Type B pancreatic cell (in vitro differentiated cells): ENCODE measurements around the gene FUT9. TPM values are rescaled to one million over a fixed set of nuclear protein-coding genes. Genes with fewer than 3 reads are reported as not detected.

Experiments used
- DNase-seq: peaks from one replicate; pipeline ENCODE4 v3.0.0; 2021; ENCODE audit warnings: mixed read lengths; ENCODE audit not compliant: unreplicated experiment; ENCODE audit errors: extremely low spot score
- H3K27ac Mint-ChIP-seq: 2 replicates; pipeline ENCODE4 v1.8.0; 2021; ENCODE audit warnings: mild to moderate bottlenecking, mixed read lengths
- H3K27me3 Mint-ChIP-seq: 2 replicates; pipeline ENCODE4 v1.8.0; 2021; ENCODE audit warnings: mixed read lengths
- H3K36me3 Mint-ChIP-seq: 2 replicates; pipeline ENCODE4 v1.8.0; 2021; ENCODE audit warnings: mixed read lengths
- H3K4me1 Mint-ChIP-seq: one replicate; pipeline ENCODE4 v1.8.0; 2021; ENCODE audit warnings: mixed read lengths; ENCODE audit not compliant: unreplicated experiment
- H3K4me3 Mint-ChIP-seq: 2 replicates; pipeline ENCODE4 v1.8.0; 2021; ENCODE audit warnings: mild to moderate bottlenecking, mixed read lengths
- H3K9me3 Mint-ChIP-seq: 2 replicates; pipeline ENCODE4 v1.8.0; 2021; ENCODE audit warnings: mixed read lengths
- CTCF ChIP-seq: fragments of 200-600 bp; sonication (generic); conservative IDR thresholded peaks from 2 replicates; pipeline ENCODE4 v1.5.0; 2021; ENCODE audit warnings: antibody characterized with exemption, mild to moderate bottlenecking
- total RNA-seq: library from RNA; stranded (reverse); gene quantifications from 2 replicates; pipeline ENCODE4 v1.2.1, GENCODE V29; 2021; ENCODE audit warnings: low replicate concordance

FUT9 gene
- total RNA-seq, 1 donor from 2014 or later, result 4.9 TPM

GRCh38 chr6:96032661-96033060 is 16.9 kb downstream of the FUT9 start:
- no peak for DNase-seq
- no peak for TF ChIP-seq CTCF
- Mint-ChIP-seq H3K27me3 (no peaks in the 10 kb centered on the region), H3K27ac (no peak overlapping the region), H3K36me3 (no peaks in the 10 kb centered on the region), H3K4me3 (no peak overlapping the region), H3K4me1 (no peaks in the 10 kb centered on the region), H3K9me3 (no peaks in the 10 kb centered on the region)

- Mint-ChIP-seq H3K27ac (no peak overlapping the region), H3K27me3 (no peaks in the 10 kb centered on the region), H3K4me1 (no peaks in the 10 kb centered on the region), H3K4me3 (no peak overlapping the region), H3K36me3 (no peaks in the 10 kb centered on the region), H3K9me3 (no peaks in the 10 kb centered on the region)
- no peak for TF ChIP-seq CTCF
- no peak for DNase-seq
These were observed 35.8 kb downstream of the FUT9 start for GRCh38 chr6:96051555-96051954.

- H3K27ac Mint-ChIP-seq, result no peak overlapping the region
- peaks cover 5% of the 10 kb centered on the region for H3K4me1 Mint-ChIP-seq
- DNase-seq, result no peak
- H3K36me3 Mint-ChIP-seq, result no peaks in the 10 kb centered on the region
- no peak for TF ChIP-seq CTCF
- H3K27me3 Mint-ChIP-seq, result peaks cover 14% of the 10 kb centered on the region
- no peak overlapping the region for H3K4me3 Mint-ChIP-seq
- H3K9me3 Mint-ChIP-seq, result no peaks in the 10 kb centered on the region
These were observed 42.3 kb downstream of the FUT9 start for GRCh38 chr6:96058082-96058481.

GRCh38 chr6:96059586-96059985 is 43.8 kb downstream of the FUT9 start:
- Mint-ChIP-seq H3K27me3 (peaks cover 26% of the 10 kb centered on the region), H3K27ac (no peak overlapping the region), H3K36me3 (no peaks in the 10 kb centered on the region), H3K4me3 (no peak overlapping the region), H3K4me1 (peaks cover 5% of the 10 kb centered on the region), H3K9me3 (no peaks in the 10 kb centered on the region)
- no peak for TF ChIP-seq CTCF
- DNase-seq, result no peak

- no peak for TF ChIP-seq CTCF
- Mint-ChIP-seq H3K27me3 (peaks cover 28% of the 10 kb centered on the region), H3K9me3 (no peaks in the 10 kb centered on the region), H3K36me3 (no peaks in the 10 kb centered on the region), H3K4me3 (no peak overlapping the region), H3K4me1 (peaks cover 5% of the 10 kb centered on the region), H3K27ac (no peak overlapping the region)
- DNase-seq, result no peak
These were observed 44.5 kb downstream of the FUT9 start for GRCh38 chr6:96060249-96060648.

GRCh38 chr6:96065213-96065612 is 49.4 kb downstream of the FUT9 start:
- H3K4me3 Mint-ChIP-seq, result no peak overlapping the region
- H3K27me3 Mint-ChIP-seq, result peaks cover 18% of the 10 kb centered on the region
- DNase-seq, result no peak
- TF ChIP-seq CTCF, result no peak
- no peaks in the 10 kb centered on the region for H3K36me3 Mint-ChIP-seq
- H3K27ac Mint-ChIP-seq, result no peak overlapping the region
- H3K9me3 Mint-ChIP-seq, result no peaks in the 10 kb centered on the region
- H3K4me1 Mint-ChIP-seq, result no peaks in the 10 kb centered on the region
